Activated naive CD4-positive, alpha-beta T cell treated with anti-CD3 and anti-CD28 coated beads, Interleukin-2, amount 50 U/mL, for 16 hours (primary cell): Measurements from ENCODE around the gene ZIC2.
"Not testable (repeated sequence)": the region's sequence is repeated elsewhere in the genome, so short reads cannot be mapped to it uniquely, and the experiment has no call there.

Experiments used
- DNase-seq: peaks from one replicate; pipeline ENCODE4 v3.0.0-alpha.2; 2020

The ZIC2 gene

GRCh38 chr13:100024023-100024422 is 42.4 kb downstream of the ZIC2 start:
- DNase-seq, result no peak

GRCh38 chr13:100029933-100030332 is 48.3 kb downstream of the ZIC2 start:
- DNase-seq, result no peak

GRCh38 chr13:100032642-100033041 is 51.1 kb downstream of the ZIC2 start:
- not testable (repeated sequence) for DNase-seq

- DNase-seq, result no peak
These were observed 54.4 kb downstream of the ZIC2 start for GRCh38 chr13:100035936-100036335.
